PC-9 (cell line): ENCODE measurements around the gene METTL15. TPM values are rescaled to one million over a fixed set of nuclear protein-coding genes. Genes with fewer than 3 reads are reported as not detected.
"Not testable (repeated sequence)": the region's sequence is repeated elsewhere in the genome, so short reads cannot be mapped to it uniquely, and the experiment has no call there.

Source experiments
- BruUV-seq: library from RNA; stranded (reverse); fragments of 400-500 nt; replicated peaks from 2 replicates; lab custom pipeline; 2021; lab: Mats Ljungman, UMichigan
- CTCF ChIA-PET: fragments of 300-600 bp; sonication (Branson Sonifier 250); formaldehyde crosslinking; loops from one replicate; lab custom pipeline; 2022; ENCODE audit warnings: antibody characterized with exemption; lab: Charles Lee
- POLR2A ChIA-PET: fragments of 300-600 bp; sonication (Branson Sonifier 250); formaldehyde crosslinking; loops from one replicate; lab custom pipeline; 2022; ENCODE audit warnings: antibody characterized with exemption; ENCODE audit not compliant: unreplicated experiment; lab: Charles Lee
- DNase-seq, 2 experiments: peaks; one replicate each; pipeline versions ENCODE4 v3.0.0 to v3.0.0-alpha.2; 2015 to 2022; ENCODE audit warnings: mixed read lengths in 1 of 2
- H2AFZ ChIP-seq: fragments of 200-600 bp; sonication (generic); 2 replicates; pipeline ENCODE4 v1.8.1; 2017; ENCODE audit warnings: antibody characterized with exemption
- H3F3A ChIP-seq: fragments of 200-600 bp; sonication (generic); 2 replicates; pipeline ENCODE4 v1.8.1; 2017; ENCODE audit warnings: antibody characterized with exemption, mild to moderate bottlenecking, low read depth; ENCODE audit not compliant: insufficient read depth
- H3K27ac ChIP-seq: fragments of 200-600 bp; sonication (generic); 2 replicates; pipeline ENCODE4 v1.6.1; 2016; ENCODE audit warnings: mixed run types
- H3K27me3 ChIP-seq: fragments of 200-600 bp; sonication (generic); 2 replicates; pipeline ENCODE4 v1.6.1; 2016; ENCODE audit warnings: low read depth, mixed run types; ENCODE audit not compliant: insufficient read depth
- H3K36me3 ChIP-seq: fragments of 200-600 bp; sonication (generic); 2 replicates; pipeline ENCODE4 v1.6.1; 2016; ENCODE audit warnings: low read depth, mixed run types
- H3K4me1 ChIP-seq: fragments of 200-600 bp; sonication (generic); replicated peaks from 2 replicates; pipeline ENCODE4 v1.6.1; 2016; ENCODE audit warnings: mixed run types; ENCODE audit not compliant: insufficient read depth
- H3K4me2 ChIP-seq: fragments of 200-600 bp; sonication (generic); 2 replicates; pipeline ENCODE4 v1.6.1; 2017; ENCODE audit warnings: mixed run types
- H3K4me3 ChIP-seq: fragments of 200-600 bp; sonication (generic); 2 replicates; pipeline ENCODE4 v1.6.1; 2016; ENCODE audit warnings: mixed run types
- H3K79me2 ChIP-seq: fragments of 200-600 bp; sonication (generic); 2 replicates; pipeline ENCODE4 v1.6.1; 2017; ENCODE audit warnings: low read depth, mixed run types
- H3K9me2 ChIP-seq: fragments of 200-600 bp; sonication (generic); 2 replicates; pipeline ENCODE4 v1.8.1; 2017; ENCODE audit warnings: mild to moderate bottlenecking; ENCODE audit not compliant: insufficient read depth
- H3K9me3 ChIP-seq: fragments of 200-600 bp; sonication (generic); 2 replicates; pipeline ENCODE4 v1.8.1; 2016; ENCODE audit warnings: low read depth; ENCODE audit not compliant: insufficient read depth
- H4K20me1 ChIP-seq: fragments of 200-600 bp; sonication (generic); 2 replicates; pipeline ENCODE4 v1.8.1; 2017; ENCODE audit not compliant: insufficient read depth
- EZH2 ChIP-seq: fragments of 200-600 bp; sonication (generic); IDR thresholded peaks from 2 replicates; pipeline ENCODE4 v1.8.0; 2017; ENCODE audit warnings: antibody characterized with exemption, low read depth
- intact Hi-C: fragments of 100-400 bp; cut with micrococcal nuclease; formaldehyde crosslinking; loops from one replicate; pipeline ENCODE4 v1.10.0; 2022; ENCODE audit not compliant: unreplicated experiment
- total RNA-seq: library from RNA; stranded (reverse); gene quantifications from 2 replicates; pipeline ENCODE4 v1.2.3, GENCODE V29; 2021
- TF ChIP-seq, protein P1 (sequence below): fragments of 200-600 bp; sonication (generic); conservative IDR thresholded peaks from 2 replicates; pipeline ENCODE4 v1.6.1; 2017; ENCODE audit warnings: mixed run types, antibody characterized with exemption, mild to moderate bottlenecking, moderate library complexity

METTL15 gene
- total RNA-seq, 1 experiment from 2014 or later, result 19.9 TPM

- Histone ChIP-seq H3K9me3 (no peaks in the 10 kb centered on the region), H2AFZ (no peak overlapping the region), H3K4me3 (no peak overlapping the region), H3K4me2 (no peak overlapping the region), H3K4me1 (no peaks in the 10 kb centered on the region), H3K27ac (no peak overlapping the region), H4K20me1 (no peaks in the 10 kb centered on the region), H3F3A (no peaks in the 10 kb centered on the region), H3K36me3 (no peaks in the 10 kb centered on the region), H3K27me3 (no peaks in the 10 kb centered on the region), H3K79me2 (no peaks in the 10 kb centered on the region), H3K9me2 (no peaks in the 10 kb centered on the region)
- BruUV-seq, result no TSS peak
- CTCF ChIA-PET, result no interaction called here
- DNase-seq, result no peak
- POLR2A ChIA-PET, result no interaction called here
- no peak for TF ChIP-seq EZH2
- TF ChIP-seq, protein P1, sequence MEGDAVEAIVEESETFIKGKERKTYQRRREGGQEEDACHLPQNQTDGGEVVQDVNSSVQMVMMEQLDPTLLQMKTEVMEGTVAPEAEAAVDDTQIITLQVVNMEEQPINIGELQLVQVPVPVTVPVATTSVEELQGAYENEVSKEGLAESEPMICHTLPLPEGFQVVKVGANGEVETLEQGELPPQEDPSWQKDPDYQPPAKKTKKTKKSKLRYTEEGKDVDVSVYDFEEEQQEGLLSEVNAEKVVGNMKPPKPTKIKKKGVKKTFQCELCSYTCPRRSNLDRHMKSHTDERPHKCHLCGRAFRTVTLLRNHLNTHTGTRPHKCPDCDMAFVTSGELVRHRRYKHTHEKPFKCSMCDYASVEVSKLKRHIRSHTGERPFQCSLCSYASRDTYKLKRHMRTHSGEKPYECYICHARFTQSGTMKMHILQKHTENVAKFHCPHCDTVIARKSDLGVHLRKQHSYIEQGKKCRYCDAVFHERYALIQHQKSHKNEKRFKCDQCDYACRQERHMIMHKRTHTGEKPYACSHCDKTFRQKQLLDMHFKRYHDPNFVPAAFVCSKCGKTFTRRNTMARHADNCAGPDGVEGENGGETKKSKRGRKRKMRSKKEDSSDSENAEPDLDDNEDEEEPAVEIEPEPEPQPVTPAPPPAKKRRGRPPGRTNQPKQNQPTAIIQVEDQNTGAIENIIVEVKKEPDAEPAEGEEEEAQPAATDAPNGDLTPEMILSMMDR, result no peak
- intact Hi-C loops, result no loop called here
These were observed 181.3 kb downstream of the METTL15 start for GRCh38 chr11:28289444-28289843.

GRCh38 chr11:28290995-28291394 lies 182.8 kb downstream of the METTL15 start:
- H3K79me2 ChIP-seq, DNase-seq, POLR2A ChIA-PET: not testable (repeated sequence)

DNA sequence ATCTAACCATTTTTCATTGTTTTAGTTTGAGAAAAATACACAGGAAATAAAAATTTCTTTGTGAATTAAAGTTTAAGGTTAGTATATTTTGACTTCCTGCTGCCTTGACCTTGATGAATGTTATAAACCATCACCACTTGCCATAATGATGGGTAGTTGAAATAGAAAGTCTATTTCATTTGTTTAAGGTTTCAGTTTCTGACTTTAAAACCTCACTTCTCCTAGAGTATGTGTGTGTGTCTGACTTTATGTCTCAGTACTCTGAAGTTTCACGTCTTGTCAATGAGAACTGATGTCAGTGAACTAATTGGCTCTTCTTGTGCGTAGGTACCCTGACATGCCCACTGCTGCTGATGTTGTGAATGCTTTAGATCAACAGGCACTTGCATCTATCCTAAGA lies 188.2 kb downstream of the METTL15 start:
- Histone ChIP-seq H3K4me1 (no peaks in the 10 kb centered on the region), H3K9me2 (no peaks in the 10 kb centered on the region), H3F3A (no peaks in the 10 kb centered on the region), H3K4me2 (no peak overlapping the region), H3K36me3 (no peaks in the 10 kb centered on the region), H2AFZ (no peak overlapping the region), H3K27me3 (no peaks in the 10 kb centered on the region), H3K4me3 (no peak overlapping the region), H3K27ac (no peak overlapping the region), H4K20me1 (no peaks in the 10 kb centered on the region), H3K9me3 (no peaks in the 10 kb centered on the region), H3K79me2 (no peaks in the 10 kb centered on the region)
- TF ChIP-seq, protein P1, result no peak
- no peak for TF ChIP-seq EZH2
- no TSS peak for BruUV-seq
- DNase-seq, result no peak
- POLR2A ChIA-PET, result no interaction called here
- CTCF ChIA-PET, result no interaction called here
- intact Hi-C loops, result no loop called here

More at GRCh38 chr11:28290995-28291394, 182.8 kb downstream of the METTL15 start:
- H2AFZ ChIP-seq, H3K4me1 ChIP-seq, CTCF ChIA-PET, H3K27ac ChIP-seq, H4K20me1 ChIP-seq, intact Hi-C loops, H3K36me3 ChIP-seq, H3K9me2 ChIP-seq, BruUV-seq, H3K4me3 ChIP-seq, H3F3A ChIP-seq, H3K4me2 ChIP-seq, H3K9me3 ChIP-seq, H3K27me3 ChIP-seq: not testable (repeated sequence)

DNA sequence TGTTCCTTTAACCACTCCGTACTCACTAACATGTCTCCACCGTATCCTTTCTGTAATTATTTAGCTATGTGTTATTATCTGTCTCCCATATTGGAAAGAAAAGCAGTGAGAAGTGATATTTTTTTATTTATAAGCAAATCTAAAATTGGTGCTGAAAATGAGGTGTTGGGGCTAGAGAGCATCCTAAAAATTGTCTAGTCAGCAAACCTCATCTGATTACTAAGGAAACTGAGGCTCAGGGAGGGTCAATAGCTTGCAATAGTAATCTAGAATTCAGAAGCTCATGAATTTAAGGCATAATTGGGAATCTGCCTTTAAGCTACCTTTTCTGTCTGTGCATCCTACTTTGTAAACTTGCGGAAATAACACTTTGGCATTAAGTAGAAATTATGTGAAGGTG lies 190.0 kb downstream of the METTL15 start:
- no peaks in the 10 kb centered on the region for H3K79me2 ChIP-seq
- no TSS peak for BruUV-seq
- no peak for DNase-seq
- no peak overlapping the region for H3K4me3 ChIP-seq
- ChIA-PET CTCF (no interaction called here), POLR2A (interaction anchor here (0.7 kb wide), 1 partner anchor 1249 kb away, joined by 3 read pairs; no protein-coding TSS in a partner anchor)
- no peaks in the 10 kb centered on the region for H3K4me1 ChIP-seq
- no peak overlapping the region for H3K27ac ChIP-seq
- H3K4me2 ChIP-seq, result no peak overlapping the region
- H3K27me3 ChIP-seq, result no peaks in the 10 kb centered on the region
- H3K9me2 ChIP-seq, result no peaks in the 10 kb centered on the region
- intact Hi-C loops, result no loop called here
- H2AFZ ChIP-seq, result no peak overlapping the region
- no peaks in the 10 kb centered on the region for H3F3A ChIP-seq
- no peaks in the 10 kb centered on the region for H3K9me3 ChIP-seq
- no peaks in the 10 kb centered on the region for H4K20me1 ChIP-seq
- H3K36me3 ChIP-seq, result no peaks in the 10 kb centered on the region
- TF ChIP-seq EZH2, result no peak
- TF ChIP-seq, protein P1, result no peak
